AG09309 (cell line): ENCODE measurements around the gene TMEM239.

ENCODE experiments used
- DNase-seq: peaks from one replicate; pipeline ENCODE4 v3.0.0-alpha.2; 2010; ENCODE audit warnings: low read depth
- H3K4me3 ChIP-seq: 2 replicates; pipeline ENCODE4 v1.5.1; 2011; ENCODE audit warnings: mild to moderate bottlenecking, low read depth, low read length, moderate library complexity; ENCODE audit not compliant: control insufficient read depth
- TF ChIP-seq, protein P1 (sequence below): IDR thresholded peaks from 2 replicates; pipeline ENCODE4 v1.5.1; 2011; ENCODE audit warnings: mild to moderate bottlenecking, low read depth, low read length, inconsistent platforms; ENCODE audit not compliant: insufficient read depth, control insufficient read depth; ENCODE audit errors: missing control alignments

Gene TMEM239

DNA sequence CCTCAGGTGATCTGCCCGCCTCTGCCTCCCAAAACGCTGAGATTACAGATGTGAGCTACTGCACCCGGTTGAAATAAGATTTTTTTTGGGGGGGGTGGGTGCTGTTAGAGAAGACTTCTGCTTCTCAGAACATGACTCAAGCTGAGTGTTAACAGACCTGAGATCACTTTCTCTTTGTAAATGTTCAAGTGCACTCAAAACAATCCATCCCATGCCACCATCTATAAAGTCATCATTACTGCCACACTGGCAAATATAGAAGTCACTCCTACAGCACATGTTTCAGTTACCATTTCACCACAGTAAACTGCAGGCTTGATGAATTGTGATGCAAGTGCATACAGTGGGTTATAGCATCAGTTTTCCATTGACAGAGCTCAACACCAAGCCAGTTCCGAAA, 33.4 kb downstream of the TMEM239 start:
- no peak for DNase-seq
- TF ChIP-seq, protein P1, sequence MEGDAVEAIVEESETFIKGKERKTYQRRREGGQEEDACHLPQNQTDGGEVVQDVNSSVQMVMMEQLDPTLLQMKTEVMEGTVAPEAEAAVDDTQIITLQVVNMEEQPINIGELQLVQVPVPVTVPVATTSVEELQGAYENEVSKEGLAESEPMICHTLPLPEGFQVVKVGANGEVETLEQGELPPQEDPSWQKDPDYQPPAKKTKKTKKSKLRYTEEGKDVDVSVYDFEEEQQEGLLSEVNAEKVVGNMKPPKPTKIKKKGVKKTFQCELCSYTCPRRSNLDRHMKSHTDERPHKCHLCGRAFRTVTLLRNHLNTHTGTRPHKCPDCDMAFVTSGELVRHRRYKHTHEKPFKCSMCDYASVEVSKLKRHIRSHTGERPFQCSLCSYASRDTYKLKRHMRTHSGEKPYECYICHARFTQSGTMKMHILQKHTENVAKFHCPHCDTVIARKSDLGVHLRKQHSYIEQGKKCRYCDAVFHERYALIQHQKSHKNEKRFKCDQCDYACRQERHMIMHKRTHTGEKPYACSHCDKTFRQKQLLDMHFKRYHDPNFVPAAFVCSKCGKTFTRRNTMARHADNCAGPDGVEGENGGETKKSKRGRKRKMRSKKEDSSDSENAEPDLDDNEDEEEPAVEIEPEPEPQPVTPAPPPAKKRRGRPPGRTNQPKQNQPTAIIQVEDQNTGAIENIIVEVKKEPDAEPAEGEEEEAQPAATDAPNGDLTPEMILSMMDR = no peak
- no peak overlapping the region for H3K4me3 ChIP-seq

DNA sequence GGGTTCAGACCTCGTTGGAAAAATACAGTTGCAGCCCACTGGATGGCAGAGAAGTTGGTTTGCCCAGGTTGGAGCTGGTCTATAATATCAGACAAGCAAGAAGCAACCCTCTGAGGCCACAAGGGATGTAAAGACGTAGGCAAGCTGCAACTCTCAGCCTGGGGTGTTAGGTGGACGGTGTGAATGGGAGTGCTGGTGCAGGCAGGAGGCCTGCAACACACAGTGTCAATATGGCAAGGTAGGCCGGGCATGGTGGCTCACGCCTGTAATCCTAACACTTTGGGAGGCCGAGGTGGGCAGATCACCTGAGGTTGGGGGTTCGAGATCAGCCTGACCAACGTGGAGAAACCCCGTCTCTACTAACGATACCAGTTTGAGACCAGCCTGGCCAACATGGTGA, 34.9 kb downstream of the TMEM239 start:
- no peak for DNase-seq
- H3K4me3 ChIP-seq = no peak overlapping the region
- TF ChIP-seq, protein P1 = no peak

DNA sequence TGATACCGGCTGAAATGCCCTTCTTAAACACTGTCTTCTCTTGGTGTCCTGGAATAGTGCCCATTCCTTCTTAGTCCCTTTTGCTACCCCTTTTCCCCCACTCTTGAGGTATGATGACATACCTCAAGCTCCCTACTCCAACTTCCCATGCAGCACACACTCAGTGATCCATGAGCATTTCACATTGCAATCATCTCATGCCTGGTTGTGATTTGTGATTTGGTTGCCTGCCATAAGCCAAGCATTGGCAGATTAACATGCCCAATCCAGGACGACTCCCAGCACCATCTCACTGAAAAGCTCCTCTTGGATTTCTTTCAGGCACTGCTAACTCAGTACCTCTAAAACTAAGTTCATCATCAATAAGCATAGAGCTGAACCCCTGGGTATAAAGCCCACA, 42.4 kb downstream of the TMEM239 start:
- H3K4me3 ChIP-seq = no peak overlapping the region
- no peak for DNase-seq
- TF ChIP-seq, protein P1 = no peak

DNA sequence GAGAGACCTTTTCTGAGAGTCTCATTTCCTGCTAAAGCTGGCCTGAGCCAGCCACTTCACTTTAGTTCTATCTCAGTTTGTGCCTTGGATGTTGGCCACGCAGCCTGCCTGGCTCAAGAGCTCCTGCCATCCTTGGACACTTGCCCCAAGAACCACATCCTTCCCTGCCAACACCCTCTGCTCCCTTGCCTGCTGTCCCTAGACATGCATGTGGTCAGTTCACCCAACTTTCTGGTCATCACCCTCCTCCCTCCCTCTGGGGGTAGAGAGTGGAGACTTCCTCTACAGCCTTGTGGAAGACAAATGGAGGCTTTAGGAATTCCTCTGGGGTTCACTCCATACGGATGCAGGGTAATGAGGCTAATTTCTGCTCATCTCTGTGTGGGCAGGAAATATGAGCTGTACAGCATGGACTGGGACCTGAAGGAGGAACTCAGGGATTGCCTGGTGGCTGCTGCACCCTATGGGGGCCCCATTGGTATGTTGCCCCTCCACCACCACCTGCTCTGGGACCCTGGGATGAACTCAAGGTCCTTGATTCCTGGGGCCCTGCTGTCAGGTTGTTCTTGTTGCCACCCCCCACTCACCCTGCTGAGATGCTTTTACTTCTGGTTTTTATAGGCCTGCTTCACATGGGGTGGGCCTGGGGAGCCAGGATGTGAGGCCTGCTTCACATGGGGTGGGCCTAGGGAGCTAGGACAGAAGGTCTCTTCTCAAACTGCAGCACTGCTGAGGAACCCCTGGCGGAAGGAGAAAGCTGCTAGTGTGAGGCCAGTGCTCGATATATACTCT, 43.4 kb downstream of the TMEM239 start:
- H3K4me3 ChIP-seq = no peak overlapping the region
- TF ChIP-seq, protein P1 = no peak
- DNase-seq = no peak

DNA sequence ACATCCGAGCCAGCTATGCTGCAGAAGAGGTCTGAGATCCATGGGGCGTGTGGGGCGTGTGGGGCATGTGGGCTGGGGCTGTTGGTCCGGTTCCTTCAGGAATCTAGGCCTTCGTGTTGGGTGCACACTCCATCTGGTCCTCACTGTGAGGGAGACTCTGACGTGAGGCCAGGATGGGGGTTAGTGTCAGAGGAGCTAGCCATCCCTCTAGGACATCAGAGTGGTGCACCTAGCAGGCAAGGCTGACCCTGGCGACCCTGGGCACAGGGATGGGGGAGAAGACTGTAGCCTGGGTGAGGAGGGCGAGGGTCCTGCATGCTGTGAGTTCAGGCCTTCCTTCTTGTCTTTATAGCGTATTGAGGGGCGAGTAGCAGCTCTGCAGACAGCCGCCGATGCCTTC, 48.5 kb downstream of the TMEM239 start:
- H3K4me3 ChIP-seq = no peak overlapping the region
- DNase-seq = no peak
- TF ChIP-seq, protein P1 = no peak

DNA sequence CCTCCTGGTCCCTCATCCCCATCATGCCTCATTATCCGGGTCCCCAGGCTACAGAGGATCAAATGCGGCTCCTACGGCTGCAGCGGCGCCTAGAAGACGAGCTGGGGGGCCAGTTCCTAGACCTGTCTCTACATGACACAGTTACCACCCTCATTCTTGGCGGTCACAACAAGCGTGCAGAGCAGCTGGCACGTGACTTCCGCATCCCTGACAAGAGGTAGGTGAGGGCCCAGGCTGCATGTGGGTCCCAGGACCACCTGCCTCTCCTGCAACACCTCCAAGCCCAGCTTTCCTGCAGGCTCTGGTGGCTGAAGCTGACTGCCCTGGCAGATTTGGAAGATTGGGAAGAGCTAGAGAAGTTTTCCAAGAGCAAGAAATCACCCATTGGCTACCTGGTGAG, 48.9 kb downstream of the TMEM239 start:
- TF ChIP-seq, protein P1 = no peak
- DNase-seq = no peak
- no peak overlapping the region for H3K4me3 ChIP-seq
